Measurements from ENCODE around the gene SUMO3. TPM values are rescaled to one million over a fixed set of nuclear protein-coding genes. Genes with fewer than 3 reads are reported as not detected.

The SUMO3 gene
- total RNA-seq, 1 experiment from 2014 or later: 81.7 TPM

DNA sequence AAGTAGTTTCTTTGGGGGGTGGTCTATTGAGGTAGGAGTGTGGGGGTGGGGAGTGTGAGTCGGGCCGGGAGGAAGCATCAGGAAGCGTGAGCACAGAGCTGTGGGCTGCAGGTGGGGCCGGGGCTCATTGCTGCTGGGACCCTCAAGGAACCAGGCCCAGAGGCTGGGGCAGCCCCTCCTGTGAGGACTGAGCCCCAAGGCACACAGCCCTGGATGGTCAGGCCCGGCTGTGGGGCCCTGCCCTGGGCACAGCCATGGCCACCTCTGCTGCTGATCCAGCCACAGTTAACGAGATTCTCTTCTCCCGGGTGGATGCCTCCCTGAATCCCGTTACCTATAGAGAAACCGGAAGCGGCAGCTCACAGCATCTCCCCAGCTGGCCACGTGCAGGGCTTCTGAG is 22.9 kb upstream of the SUMO3 start:
- ChIA-PET POLR2A (no interaction called here), CTCF (no interaction called here)

More for the DNA sequence above, 22.9 kb upstream of the SUMO3 start:
- H3K9me3 Mint-ChIP-seq: no peaks in the 10 kb centered on the region
- H3K4me3 Mint-ChIP-seq: no peak overlapping the region
- no peak for ATAC-seq
- TF ChIP-seq, protein P1, sequence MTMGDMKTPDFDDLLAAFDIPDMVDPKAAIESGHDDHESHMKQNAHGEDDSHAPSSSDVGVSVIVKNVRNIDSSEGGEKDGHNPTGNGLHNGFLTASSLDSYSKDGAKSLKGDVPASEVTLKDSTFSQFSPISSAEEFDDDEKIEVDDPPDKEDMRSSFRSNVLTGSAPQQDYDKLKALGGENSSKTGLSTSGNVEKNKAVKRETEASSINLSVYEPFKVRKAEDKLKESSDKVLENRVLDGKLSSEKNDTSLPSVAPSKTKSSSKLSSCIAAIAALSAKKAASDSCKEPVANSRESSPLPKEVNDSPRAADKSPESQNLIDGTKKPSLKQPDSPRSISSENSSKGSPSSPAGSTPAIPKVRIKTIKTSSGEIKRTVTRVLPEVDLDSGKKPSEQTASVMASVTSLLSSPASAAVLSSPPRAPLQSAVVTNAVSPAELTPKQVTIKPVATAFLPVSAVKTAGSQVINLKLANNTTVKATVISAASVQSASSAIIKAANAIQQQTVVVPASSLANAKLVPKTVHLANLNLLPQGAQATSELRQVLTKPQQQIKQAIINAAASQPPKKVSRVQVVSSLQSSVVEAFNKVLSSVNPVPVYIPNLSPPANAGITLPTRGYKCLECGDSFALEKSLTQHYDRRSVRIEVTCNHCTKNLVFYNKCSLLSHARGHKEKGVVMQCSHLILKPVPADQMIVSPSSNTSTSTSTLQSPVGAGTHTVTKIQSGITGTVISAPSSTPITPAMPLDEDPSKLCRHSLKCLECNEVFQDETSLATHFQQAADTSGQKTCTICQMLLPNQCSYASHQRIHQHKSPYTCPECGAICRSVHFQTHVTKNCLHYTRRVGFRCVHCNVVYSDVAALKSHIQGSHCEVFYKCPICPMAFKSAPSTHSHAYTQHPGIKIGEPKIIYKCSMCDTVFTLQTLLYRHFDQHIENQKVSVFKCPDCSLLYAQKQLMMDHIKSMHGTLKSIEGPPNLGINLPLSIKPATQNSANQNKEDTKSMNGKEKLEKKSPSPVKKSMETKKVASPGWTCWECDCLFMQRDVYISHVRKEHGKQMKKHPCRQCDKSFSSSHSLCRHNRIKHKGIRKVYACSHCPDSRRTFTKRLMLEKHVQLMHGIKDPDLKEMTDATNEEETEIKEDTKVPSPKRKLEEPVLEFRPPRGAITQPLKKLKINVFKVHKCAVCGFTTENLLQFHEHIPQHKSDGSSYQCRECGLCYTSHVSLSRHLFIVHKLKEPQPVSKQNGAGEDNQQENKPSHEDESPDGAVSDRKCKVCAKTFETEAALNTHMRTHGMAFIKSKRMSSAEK (CRISPR knock-in tag; IDR thresholded peaks at IDR 0.05; ENCODE audit: borderline replicate concordance): no peak
- TF ChIP-seq SMAD4 (CRISPR knock-in tag; IDR thresholded peaks at IDR 0.05) (no peak), ZNF219 (CRISPR knock-in tag; IDR thresholded peaks at IDR 0.05; ENCODE audit: borderline replicate concordance) (no peak), ZNF121 (CRISPR knock-in tag; IDR thresholded peaks at IDR 0.05) (no peak), ZNF416 (CRISPR knock-in tag; IDR thresholded peaks at IDR 0.05) (no peak), TEAD1 (CRISPR knock-in tag; IDR thresholded peaks at IDR 0.05) (no peak), SP1 (CRISPR knock-in tag; conservative IDR thresholded peaks at IDR 0.05) (no peak), SMAD3 (CRISPR knock-in tag; IDR thresholded peaks at IDR 0.05; ENCODE audit: borderline replicate concordance) (no peak), FOXP1 (CRISPR knock-in tag; IDR thresholded peaks at IDR 0.05; ENCODE audit: borderline replicate concordance) (no peak), IRF2 (CRISPR knock-in tag; IDR thresholded peaks at IDR 0.05; ENCODE audit: borderline replicate concordance, low read depth) (no peak), FOXK1 (CRISPR knock-in tag; IDR thresholded peaks at IDR 0.05) (no peak), GABPB1 (CRISPR knock-in tag; IDR thresholded peaks at IDR 0.05) (no peak)
- TF ChIP-seq, protein P2, sequence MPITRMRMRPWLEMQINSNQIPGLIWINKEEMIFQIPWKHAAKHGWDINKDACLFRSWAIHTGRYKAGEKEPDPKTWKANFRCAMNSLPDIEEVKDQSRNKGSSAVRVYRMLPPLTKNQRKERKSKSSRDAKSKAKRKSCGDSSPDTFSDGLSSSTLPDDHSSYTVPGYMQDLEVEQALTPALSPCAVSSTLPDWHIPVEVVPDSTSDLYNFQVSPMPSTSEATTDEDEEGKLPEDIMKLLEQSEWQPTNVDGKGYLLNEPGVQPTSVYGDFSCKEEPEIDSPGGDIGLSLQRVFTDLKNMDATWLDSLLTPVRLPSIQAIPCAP (CRISPR knock-in tag; IDR thresholded peaks at IDR 0.05): no peak
- TF ChIP-seq, protein P3, sequence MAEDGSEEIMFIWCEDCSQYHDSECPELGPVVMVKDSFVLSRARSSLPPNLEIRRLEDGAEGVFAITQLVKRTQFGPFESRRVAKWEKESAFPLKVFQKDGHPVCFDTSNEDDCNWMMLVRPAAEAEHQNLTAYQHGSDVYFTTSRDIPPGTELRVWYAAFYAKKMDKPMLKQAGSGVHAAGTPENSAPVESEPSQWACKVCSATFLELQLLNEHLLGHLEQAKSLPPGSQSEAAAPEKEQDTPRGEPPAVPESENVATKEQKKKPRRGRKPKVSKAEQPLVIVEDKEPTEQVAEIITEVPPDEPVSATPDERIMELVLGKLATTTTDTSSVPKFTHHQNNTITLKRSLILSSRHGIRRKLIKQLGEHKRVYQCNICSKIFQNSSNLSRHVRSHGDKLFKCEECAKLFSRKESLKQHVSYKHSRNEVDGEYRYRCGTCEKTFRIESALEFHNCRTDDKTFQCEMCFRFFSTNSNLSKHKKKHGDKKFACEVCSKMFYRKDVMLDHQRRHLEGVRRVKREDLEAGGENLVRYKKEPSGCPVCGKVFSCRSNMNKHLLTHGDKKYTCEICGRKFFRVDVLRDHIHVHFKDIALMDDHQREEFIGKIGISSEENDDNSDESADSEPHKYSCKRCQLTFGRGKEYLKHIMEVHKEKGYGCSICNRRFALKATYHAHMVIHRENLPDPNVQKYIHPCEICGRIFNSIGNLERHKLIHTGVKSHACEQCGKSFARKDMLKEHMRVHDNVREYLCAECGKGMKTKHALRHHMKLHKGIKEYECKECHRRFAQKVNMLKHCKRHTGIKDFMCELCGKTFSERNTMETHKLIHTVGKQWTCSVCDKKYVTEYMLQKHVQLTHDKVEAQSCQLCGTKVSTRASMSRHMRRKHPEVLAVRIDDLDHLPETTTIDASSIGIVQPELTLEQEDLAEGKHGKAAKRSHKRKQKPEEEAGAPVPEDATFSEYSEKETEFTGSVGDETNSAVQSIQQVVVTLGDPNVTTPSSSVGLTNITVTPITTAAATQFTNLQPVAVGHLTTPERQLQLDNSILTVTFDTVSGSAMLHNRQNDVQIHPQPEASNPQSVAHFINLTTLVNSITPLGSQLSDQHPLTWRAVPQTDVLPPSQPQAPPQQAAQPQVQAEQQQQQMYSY (CRISPR knock-in tag; IDR thresholded peaks at IDR 0.05): no peak
- TF ChIP-seq, protein P4, sequence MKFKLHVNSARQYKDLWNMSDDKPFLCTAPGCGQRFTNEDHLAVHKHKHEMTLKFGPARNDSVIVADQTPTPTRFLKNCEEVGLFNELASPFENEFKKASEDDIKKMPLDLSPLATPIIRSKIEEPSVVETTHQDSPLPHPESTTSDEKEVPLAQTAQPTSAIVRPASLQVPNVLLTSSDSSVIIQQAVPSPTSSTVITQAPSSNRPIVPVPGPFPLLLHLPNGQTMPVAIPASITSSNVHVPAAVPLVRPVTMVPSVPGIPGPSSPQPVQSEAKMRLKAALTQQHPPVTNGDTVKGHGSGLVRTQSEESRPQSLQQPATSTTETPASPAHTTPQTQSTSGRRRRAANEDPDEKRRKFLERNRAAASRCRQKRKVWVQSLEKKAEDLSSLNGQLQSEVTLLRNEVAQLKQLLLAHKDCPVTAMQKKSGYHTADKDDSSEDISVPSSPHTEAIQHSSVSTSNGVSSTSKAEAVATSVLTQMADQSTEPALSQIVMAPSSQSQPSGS (CRISPR knock-in tag; IDR thresholded peaks at IDR 0.05; ENCODE audit: borderline replicate concordance, low read depth): no peak
- TF ChIP-seq, protein P5, sequence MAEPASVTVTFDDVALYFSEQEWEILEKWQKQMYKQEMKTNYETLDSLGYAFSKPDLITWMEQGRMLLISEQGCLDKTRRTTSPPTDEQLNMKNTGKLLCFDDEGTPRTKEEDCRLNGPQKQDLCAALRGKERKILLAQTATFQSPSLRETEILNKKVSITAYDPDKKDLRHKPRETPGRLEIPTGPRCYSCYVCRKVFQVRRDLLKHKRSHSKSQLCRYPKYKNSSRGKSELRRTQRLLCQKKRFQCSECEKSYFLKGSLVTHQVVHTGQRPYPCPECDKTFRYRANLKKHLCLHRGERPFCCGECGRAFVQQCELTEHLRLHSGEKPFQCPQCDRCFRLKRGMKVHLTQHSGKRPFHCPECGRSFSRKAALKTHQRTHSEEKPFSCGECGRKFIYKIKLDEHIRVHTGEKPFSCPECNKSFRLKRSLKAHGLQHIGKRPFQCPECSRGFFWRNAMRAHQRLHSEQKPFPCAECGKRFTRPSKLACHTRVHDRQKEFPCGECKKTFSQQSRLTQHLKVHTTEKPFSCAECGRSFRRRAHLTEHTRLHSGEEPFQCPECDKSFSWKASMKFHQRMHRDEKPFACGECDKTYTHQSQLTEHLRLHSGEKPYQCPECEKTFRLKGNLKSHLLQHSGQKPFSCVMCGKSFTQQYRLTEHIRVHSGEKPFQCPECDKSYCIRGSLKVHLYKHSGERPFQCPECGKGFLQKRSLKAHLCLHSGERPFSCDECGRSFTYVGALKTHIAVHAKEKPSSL (CRISPR knock-in tag; conservative IDR thresholded peaks at IDR 0.05): no peak
- TF ChIP-seq, protein P6, sequence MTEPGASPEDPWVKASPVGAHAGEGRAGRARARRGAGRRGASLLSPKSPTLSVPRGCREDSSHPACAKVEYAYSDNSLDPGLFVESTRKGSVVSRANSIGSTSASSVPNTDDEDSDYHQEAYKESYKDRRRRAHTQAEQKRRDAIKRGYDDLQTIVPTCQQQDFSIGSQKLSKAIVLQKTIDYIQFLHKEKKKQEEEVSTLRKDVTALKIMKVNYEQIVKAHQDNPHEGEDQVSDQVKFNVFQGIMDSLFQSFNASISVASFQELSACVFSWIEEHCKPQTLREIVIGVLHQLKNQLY (CRISPR knock-in tag; IDR thresholded peaks at IDR 0.05): no peak
- no peak for DNase-seq (ENCODE audit: low spot score)
- no peak overlapping the region for H3K27ac Mint-ChIP-seq
- no peaks in the 10 kb centered on the region for H3K27me3 Mint-ChIP-seq (ENCODE audit: low read depth)
- H3K36me3 Mint-ChIP-seq: no peaks in the 10 kb centered on the region
- peaks cover 6% of the 10 kb centered on the region for H3K4me1 Mint-ChIP-seq
